IPS-NIHi7 (cell line): Measurements from ENCODE around the gene ULBP1.
"Not testable (repeated sequence)": the region's sequence is repeated elsewhere in the genome, so short reads cannot be mapped to it uniquely, and the experiment has no call there.

Experiments used
- DNase-seq: peaks from one replicate; pipeline ENCODE4 v3.0.0; 2012; ENCODE audit warnings: mixed read lengths; ENCODE audit errors: extremely low spot score

ULBP1 gene

DNA sequence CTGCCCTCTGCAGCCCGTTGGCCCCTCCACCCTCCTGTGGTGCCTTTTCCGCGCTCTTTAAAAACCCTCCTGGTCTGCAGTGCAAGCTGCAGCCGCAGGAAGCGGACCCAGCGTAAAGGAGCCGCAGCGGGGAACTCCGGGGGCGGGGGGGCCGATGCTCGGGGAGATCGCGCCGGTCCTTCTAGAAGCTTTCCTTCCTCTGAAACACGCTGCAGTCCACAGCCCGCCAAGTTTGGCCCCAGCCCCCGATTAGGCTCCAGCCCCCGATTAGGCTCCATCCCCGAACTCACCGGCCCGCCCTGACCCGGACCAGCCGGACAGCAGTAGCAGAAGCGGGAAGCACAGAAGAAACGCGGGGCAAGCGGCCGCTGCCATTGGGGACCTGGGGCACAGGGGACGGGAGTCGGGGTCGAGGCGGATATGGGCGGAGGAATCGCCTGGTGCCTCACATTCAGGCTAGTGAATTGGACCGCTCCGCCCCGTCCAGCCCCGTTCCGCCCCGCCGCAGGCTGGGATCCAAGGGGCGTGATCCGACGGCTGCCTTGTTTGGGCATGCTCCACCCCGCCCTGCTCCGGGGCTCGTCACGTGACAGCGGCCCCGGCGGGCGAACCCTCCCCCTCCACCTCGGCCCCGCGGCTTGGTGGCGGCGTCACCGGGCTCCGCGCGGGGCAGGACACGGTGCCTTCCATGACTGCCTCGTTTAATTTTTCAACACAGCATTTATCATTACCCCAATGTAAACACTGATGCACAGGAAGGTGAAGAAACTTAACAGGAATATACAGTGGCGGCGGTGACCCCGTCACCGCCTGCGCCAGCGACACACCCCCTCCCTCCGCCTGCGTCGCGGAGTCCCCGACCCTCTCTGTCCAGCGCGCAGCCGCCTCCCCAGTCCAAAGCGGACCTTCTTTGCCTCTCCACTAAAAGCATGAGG, 41.3 kb downstream of the ULBP1 start:
- peak; percentile 99 for DNase-seq

DNA sequence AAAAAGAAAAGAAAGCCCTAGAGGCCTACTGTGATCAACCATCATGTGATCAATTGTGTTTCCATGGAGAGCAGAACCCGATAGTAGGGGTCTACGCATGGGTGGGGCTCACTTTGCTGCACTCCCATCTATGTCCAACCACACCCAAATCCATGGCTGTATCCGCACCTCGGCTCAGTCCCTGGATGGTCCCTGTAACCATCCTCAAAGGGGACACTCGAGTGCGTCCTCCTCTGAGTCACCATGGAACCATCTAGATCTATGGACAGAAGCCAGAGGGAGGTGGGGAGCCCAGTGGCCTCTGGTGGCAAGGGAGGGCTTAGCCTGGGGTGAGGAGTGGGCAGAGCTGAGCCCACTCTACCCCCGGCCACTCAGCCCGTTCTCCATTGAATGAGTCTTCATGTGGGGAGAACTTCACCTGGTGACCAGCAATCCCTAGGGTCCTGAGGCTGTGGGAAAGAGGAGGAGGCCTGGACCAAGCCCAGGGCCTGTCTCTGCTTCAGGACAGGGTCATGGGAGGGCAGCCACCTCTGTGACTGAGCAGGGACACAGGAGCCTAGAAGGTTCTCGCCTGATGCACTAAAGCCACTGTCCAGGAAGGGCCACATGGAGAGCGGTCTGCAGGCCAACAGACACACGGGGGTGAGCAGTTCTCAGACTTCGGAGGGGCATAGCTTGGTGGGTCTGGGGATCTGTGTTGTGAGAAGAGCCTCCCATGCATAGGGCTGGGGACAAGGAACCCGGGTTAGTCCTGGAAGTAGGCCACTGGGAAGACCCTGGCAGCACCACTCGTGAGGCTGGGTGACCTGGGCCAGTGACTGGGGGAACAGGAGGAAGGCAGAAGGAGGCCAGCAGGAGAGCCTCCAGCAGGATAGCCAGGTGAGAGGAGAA, 42.3 kb downstream of the ULBP1 start:
- no peak for DNase-seq

DNA sequence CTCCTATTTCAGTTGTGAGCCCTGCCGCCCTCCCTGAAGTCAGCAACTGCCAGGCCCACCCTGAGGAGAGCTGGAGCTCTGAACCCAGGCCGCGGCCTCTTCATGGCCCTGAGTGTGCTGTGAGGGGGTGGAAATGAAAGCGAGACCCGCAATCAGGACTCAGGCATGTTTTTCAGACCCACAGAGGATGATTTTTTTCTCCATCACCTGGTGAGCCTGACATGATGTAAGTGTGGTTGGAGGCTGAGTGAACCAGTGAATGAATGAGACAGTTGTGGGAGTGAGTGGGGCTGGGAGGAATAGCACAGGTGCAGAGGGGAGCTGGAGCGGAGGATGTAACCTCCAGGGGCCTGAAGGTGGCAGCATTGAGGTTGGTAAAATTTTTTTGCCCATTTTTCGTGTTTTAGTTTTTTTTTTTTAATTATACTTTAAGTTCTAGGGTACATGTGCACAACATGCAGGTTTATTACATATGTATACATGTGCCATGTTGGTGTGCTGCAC, 43.3 kb downstream of the ULBP1 start:
- DNase-seq: no peak

DNA sequence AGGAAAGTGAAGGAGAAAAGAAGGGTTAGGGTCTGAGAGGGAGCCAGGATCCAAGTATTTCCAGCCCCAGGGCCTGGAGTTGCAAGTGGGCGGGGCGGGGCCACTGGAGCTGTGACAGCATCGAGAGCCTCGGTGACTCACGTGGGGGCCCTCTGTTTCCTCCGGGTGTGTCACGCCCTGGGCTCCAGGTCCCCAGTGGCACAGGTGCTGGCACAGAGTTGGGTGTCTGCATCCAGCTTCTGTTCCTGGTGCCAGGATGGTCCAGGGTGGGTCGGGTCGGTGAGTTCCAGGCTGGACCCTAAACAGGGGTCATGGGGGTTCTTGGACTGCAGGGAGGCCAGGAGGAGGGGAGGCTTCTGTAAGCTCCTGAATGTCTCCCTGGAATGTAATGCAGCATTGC, 44.8 kb downstream of the ULBP1 start:
- DNase-seq: no peak

DNA sequence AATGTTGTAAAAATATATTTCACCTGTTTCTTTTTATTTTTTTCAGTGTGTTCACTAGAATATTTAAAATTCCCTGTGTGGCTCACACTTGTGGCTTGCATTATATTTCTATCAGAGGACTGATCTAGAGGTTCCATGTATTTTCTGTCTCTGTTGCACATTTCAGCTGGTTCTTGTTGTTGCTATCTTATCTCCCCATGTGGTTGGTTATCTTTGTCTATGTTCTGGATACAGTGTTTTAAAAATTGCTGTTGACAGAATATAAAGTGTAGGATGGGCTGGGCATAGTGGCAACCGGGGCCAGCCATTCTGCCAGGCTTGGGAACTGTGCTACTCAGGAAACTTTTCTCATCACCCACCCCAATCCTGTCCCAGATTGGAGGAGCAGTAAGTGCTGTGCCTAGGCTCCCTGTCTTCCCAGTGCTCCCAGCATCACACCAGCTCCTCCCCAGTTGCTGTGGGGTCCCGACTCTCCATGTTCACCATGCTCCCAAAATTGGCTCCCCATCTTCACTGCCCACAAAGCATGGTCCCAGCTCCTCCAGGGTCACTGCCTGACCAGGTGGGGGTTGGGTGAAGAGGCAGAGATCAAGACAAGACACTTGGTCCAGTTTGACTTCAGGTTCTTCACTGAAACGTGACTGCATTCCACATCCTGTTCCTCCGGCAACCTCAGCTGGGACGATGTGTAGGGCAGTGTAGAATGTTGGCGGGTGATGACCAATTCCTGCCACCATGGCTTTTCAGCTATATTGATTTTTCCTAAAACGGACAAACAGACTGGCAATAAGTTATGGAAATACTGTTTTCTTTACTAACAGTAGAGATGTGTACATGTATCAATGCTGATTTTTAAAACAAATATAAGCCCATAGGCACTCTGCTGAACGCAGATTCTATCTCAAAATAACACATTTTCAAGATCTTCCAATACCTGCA, 49.4 kb downstream of the ULBP1 start:
- DNase-seq: not testable (repeated sequence)

DNA sequence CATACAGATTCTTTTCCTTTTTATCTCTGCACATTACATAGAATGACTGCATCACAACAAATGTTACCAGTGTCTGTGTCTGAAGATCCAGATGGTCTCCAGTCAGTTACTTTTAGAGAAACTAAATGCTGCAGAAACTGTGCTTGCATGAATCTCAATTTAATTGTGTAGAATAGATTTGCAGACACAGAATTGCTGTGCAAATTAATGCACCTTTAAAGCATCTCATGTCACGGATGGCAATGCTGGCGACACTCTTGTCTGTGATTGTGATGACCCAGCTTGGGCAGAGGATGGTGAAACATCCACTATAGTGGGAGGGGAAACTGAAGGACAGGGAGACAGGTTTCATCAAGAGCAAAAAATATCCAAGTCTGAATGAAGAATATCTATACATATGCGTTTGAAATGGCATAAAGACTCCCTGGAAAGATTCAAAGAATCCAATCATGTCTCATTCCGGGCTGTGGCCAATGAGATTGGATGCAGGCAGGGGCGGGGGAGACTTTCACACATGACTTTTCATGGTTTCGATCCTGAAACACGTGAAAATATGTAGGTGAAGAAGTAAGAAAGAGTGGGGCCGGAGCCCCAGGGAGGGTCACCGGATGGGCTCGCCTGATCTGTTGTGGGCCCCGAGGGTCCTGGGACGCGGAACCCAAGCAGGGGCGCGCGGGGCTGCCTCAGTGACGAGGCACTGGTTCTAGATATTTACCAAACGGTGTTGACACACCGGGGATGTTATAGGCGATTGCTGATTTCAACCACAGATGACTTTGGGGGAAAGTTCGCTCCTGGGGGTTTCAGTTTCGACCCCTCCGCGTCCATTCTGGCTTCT, 50.3 kb downstream of the ULBP1 start:
- DNase-seq: not testable (repeated sequence)

DNA sequence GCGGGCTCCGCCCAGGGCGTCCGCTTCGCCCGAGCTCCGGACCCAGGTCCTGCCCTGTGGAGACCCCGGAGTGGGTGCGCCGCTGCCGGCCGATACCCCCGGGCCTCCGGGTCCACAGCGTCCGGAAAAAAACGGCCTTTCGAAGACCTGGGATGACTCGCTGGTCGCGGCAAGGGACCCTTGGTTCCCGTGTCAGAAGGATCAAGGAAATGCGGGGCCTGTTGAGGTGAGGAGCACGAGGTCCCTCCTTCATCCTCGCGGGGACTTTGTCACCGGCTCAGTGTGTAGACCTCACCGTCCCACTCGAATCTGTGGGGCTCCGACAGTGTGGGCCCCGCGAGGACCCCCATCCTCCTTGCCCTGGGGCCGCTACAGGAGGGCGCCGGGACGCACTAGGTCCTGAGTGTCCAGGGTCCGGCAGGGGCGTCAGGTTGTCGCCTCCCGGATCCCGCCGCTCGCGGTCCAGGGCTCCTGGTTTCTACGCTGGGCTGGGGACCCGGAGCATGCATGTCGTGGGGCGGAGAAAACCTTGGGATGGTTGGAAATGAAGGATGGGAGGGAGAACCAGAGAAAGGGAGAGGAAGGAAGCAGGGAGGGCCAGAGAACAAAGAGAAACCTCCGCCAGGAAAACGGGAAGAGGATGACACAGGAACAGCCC, 51.0 kb downstream of the ULBP1 start:
- DNase-seq: not testable (repeated sequence)

DNA sequence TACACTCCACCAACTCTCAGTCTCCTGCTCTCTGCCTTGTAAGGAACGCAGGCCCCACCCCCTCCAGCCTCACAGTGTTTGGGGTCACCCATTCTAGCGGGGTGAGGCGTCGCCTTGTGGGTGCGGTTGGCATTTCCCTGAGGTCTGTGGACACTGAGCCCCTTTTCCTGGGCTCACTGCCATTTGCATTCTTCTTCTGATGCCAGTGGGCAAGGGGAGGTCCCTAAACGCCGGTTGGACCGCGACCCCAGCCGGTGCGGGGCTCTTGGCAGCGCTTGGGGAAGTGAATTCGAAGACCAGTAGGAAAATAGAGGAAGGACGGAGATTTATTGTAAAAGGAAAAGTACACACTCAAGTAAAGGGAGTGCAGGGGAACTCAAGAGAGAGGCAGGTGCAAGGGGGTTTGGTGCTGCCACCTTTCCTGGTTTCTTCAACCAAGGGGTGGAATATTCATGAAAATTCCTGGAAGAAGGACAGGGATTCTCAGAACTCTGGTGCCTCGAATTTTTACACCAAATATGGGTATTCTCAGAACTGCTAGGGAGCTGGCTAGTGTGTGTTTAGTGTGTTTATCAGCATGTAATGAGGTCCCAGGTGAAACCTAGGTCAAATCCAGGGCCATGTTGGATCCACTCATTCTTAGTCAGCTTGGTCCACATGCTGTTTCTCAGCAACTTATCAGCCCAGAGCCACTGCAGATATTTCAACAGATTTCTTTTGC, 51.7 kb downstream of the ULBP1 start:
- not testable (repeated sequence) for DNase-seq

DNA sequence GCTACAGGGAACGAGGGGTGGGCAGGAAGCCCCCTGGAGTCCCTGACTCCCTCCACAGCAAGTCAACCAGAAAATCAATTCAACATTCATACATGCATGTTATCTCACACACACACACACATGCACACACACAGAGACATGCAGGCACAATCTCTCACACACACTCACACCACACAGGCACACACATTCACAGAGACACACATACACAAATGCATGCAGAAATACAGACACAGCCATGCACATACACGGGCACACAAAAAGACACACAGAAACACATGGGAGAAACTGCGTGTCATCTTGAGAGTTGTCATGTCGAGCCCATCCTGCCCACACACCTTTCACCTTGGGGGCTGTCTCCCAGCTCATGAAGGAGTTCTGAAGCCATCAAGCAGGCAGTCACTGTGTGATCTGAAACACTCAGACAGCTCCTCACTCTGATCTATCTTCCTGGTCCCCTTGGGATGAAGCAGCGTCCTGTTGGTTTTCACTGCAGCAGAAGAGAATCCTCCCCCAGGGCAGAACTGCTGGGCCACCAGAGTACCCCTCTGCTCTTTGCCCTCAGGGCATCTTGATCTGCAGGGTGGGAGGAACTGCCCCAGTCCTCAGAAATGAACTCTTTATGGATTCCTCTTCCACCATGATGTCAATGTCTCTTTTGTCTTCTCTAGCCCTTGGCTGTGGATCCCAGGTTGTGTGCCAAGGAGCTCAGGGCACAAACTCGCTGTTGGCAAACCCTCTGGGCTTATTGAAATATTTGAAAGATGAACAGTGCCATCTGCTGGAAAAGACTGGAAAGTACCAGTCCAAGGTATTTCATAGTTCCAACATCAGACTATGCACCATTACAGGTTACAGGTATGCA, 52.8 kb downstream of the ULBP1 start:
- peak; percentile 56 for DNase-seq

DNA sequence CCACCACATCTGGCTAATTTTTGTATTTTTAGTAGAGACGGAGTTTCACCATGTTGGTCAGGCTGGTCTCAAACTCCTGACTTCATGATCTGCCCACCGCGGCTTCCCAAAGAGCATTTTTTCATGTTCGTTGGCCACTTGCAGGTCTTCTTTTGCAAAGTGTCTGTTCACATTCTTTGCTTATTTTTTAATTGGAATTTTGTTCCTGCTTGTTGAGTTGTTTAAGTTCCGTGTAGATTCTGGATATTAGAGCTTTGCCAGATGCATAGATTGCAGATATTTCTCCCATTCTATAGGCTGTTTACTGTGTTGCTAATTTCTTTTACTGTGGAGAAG, 53.4 kb downstream of the ULBP1 start:
- not testable (repeated sequence) for DNase-seq

DNA sequence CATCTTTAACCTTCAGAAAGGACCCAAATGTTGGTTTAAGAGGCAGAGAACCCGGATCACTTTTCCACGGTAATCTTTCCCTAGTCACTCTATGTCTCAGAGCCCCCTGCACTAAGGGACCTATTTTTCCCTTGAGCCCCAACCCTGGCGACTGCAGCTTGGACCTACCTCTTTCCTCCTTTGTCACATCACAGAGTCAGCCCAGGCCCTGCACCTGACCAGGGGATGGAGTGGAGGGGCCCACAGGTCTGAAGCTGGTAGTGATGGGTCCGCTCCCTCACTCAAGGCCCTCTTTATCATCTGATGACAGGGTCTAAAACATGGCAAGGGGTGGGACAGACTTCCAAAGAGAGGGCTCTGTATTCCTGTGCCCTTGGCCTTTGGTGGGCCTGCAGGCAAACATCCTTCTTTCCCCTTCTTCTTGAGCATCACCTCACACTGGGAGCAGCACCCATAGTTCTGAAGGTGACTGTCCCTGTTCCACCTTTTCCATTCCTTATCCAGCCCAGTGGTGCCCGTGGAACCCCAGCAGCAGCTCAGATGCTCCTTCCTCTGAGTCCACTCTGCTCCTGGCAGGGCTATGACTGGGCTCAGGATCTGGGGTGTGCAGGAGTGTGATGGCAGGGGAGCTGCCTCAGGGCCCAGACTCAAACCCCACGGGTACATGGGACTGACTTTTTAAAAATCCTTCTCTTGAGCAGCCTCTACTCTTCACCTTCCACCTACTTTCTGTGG, 55.3 kb downstream of the ULBP1 start:
- DNase-seq: no peak

DNA sequence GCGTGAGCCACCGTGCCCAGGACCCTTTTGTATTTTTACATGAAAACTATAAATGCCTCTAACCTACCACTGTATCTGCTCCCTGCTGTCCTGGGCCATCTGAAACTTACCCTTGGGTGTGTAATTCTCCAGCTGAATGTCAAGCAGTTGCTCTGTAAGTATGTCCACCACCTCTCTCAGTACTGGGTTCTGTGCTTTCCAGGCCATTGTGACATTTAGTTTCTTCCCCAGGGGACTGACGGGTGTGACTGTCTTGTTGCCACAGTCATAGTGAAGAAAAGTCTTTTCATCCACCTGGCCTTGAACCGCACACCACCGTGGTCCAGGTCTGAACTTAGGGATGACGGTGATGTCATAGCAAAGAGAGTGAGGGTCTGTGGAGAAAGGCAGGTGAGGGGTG, 58.1 kb downstream of the ULBP1 start:
- DNase-seq: not testable (repeated sequence)
